Activated CD8-positive, alpha-beta memory T cell treated with anti-CD3 and anti-CD28 coated beads, Interleukin-2, amount 50 U/mL, for 24 hours (primary cell): Measurements from ENCODE around the gene FBP1.
"Not testable (repeated sequence)": the region's sequence is repeated elsewhere in the genome, so short reads cannot be mapped to it uniquely, and the experiment has no call there.

Experiments
- DNase-seq: peaks from one replicate; pipeline ENCODE4 v3.0.0-alpha.2; 2020; ENCODE audit errors: extremely low read depth

The FBP1 gene

DNA sequence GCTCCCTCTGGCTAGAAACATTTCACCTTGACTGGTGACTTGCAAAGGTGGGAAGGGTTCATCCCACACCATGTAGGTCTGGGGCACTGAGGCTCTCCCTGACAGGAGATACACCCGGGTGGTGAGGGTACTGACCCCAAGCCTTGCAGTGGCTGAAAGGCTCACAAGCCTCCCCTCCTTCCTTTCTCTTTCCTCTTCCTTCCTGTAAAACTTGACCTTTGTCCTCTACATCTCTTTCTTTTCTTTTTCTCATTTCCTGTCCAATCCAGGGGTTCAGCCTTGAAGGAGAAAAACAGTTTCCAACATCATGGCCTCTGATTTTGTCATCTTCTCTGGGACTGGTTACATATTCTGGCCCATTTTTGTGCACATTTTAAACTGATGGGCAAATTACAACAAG, 62.3 kb downstream of the FBP1 start:
- no peak for DNase-seq

DNA sequence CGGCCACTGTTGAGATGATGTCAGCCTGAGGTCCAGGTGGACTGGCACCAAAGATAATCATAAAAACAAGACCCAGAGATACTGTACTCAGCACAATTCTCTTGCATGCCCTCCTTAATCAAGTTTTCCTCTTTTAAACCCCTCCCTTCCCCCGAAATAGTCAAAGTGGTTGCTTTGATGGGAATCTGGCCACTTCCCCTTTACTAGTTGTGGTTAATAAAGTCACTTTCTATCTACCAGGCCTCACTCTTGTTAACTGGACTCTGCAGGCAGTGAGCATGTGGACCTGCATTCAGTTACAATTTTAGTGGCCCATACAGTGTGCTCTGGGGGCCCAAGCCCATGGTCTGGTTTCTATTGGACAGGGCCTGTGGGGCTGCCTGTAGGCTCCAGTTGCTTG, 63.2 kb downstream of the FBP1 start:
- no peak for DNase-seq

DNA sequence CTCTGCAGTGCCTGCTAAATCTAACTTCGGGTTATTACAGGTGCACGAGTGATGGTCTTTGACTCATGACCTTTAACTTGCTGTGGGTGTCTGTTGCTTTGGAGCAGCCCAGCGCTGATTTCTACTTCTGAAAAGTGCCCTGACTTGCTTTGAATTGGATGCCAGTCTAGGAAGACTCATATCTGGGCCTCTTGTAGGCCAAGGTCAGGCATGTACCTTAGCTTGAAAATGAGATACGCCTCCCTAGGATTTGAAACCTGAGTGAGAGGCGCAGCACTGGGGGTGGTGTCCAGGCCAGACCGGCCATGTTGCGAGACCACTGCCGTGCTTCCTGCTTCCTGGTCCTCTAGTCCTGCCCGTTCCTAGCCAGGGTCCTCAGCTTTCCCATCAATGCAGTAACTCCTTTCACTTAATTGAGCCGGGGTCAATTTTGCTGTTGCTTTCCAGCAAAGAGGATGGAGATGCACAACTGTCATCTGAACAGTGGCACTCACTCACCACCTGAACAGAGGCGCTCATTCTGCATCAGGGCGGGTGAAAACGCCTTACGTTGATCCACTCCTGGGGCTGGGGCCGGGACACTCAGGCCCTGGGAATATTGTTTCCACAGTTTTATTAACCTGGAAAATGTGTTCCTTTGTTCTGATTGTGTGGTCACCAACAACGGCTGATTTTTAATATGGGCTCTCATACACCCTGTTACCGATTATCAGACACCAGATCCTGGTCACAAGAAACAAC, 70.2 kb downstream of the FBP1 start:
- DNase-seq: no peak

DNA sequence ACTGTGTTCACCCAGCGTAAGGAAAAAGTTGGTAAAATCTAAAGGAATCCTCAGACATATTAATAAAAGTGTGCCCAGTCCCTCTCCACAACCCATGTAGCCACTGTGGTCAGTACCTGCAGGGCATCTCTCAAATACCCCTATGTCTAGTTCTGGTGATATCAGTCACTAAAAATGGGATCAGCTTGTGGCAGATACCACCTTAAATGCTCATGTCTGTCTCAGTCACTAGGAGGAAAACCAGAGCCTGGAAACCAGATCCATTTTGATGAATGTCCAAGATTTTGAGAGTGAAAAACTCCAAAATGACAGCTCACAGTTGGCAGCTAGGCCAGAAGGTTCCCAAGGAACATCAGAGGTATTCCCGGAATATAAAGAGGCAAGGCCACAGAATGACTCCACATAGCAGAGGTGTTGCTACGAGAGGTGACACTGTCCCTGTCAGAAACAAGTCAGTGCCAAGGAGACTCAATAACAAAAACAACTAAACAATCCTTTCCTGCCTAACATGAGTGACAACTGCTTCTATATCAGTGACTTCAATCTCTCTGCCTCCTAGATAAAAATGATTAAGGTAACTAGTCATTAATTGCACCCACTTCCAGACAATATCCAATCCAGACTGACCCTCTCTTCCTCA, 70.9 kb downstream of the FBP1 start:
- no peak for DNase-seq

DNA sequence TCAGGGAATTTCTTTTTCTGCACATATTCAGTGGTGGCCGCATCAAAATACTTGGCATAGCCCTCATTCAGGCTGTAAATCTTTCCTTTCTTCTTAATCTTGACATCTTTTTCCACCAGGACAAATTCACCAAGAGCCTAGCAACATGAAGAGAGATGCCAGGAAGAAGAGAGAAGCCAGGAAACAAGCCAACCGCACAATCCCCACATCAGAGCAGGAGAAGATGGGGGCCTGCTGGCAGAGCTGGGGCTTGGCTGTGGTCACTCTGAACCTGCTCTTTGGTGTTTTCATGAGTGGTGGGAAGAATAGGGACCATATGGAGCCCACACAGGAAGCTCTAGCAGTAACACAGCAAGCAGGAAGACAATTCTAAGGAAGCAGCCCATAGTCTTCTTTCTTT, 72.0 kb downstream of the FBP1 start:
- DNase-seq: no peak

DNA sequence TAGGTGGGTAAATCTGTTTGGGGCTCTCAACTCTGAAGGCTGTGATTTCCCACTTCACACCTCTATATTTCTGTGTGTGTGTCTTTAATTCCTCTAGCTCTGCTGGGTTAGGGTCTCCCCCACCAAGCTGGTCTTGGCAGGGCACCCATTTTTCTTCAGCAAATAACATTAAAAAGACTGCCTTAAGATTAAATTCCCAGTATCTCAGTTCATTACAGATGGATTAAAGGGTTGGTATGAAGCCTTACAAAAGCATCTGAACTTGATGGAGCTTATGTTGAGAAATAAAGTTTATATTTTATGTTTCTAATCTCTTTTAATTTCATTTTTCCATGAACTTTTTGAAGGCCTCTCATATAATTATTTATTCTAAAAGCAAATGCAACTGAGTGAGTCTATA, 72.8 kb downstream of the FBP1 start:
- DNase-seq: no peak

DNA sequence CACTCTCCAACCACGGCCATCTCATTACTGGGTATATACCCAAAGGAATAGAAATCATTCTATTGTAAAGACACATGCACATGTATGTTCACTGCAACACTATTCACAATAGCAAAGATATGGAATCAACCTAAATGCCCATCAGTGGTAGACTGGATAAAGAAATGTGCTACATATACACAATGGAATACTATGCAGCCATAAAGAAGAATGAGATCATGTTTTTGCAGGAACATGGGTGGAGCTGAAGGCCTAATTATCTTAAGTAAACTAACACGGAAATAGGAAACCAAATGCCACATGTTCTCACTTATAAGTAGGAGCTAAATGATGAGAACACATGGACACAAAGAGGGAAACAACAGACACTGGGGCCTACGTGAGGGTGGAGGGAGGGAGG, 75.0 kb downstream of the FBP1 start:
- not testable (repeated sequence) for DNase-seq

DNA sequence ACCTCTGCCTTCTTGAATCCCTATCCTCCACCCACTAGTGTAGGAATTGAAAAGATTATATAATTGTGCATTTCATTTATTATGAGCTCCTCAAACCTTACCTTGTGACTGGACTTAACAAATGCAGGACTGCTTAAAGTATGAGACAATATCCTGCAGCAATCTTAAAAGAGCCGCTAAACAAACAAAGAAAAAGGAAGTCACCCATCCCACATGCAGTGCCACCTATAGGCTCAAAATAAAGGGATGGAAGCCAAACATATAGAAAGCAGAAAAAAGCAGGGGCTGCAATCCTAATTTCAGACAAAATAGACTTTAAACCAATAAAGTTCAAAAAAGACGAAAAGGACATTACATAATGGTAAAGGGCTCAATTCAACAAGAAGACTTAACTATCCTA, 75.8 kb downstream of the FBP1 start:
- DNase-seq: no peak

DNA sequence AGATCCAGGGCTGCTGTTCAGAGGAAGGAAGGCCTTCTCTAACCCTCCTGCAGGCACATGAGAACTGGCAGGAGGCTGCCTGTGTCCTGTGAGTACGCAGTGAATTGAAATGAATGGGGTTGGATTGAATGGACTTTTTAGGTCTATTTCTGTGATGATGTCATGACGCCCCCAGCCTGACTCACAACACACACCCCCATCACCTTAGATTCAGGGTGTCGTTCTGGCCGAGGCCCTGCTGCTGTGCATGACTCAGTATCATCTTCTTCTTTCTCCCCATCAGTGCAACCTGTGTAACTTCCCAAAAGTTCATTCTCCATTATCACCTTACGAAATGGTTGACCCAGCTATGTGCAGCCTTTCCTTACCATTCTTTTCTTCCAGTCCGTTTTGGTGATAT, 79.1 kb downstream of the FBP1 start:
- DNase-seq: no peak

DNA sequence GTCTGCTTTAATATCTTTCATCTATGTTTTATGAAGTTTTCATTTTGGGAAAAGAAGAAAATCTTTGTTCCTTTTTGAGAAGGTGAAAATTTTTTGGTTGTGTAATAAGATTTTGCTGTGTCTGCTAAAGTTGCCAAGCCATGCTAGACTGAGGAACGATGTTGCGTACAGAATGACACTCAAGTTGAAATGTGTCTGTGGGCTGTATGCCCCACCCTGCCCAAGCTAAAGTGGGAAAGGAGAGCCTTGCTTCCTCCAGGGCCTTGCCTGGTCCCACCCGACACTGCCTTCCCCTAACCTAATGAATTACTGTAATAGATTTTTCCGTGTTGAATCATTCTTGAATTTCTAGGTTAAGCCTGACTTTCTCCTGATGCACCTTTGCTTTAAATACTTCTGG, 81.9 kb downstream of the FBP1 start:
- DNase-seq: no peak

DNA sequence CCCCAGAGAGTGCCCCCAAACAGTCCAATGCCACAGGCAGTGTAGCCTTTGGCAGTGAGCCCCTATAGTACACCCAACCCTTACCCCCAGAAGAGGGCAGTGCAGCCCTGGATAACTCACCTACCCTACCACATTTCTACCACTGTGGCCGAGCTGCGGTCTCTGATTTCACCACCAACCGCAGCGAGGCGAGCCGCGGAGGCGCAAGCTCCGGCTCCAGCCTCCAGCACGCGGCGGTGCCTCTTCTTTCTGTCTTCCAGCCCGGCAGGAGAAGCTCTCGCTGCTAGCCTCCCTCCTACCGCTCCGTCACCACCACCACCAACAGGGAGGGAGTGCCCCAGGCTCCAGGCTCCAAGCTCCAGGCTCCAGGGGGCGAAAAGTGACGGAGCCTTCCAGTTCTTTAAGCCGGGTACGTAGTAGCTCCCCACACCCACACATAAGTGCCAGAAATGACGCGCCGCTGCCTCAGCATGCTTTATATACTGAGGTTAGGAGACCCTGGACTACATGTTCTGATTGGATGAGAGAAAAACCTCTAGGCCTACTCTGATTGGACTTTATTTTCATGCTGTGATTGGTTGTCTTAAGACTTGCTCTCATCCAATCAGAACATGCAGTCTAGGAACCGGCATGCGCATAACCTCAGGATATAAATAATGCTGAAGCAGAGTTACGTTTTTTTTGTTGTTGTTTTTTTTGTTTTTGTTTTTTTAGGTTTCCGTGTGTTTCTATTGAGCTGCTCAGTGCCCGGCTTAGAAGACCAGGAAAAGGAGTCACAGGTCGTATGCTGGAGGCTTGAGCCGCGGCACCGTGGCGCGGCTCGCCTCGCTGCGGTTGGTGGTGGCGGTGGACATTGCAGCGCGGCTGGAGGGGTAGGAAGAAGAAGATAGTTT, 84.6 kb downstream of the FBP1 start, which contains the start of gene PCAT7:
TSS of gene PCAT7 (plus strand) at position 645 of the 893 bp plus-strand sequence.
- DNase-seq: no peak

DNA sequence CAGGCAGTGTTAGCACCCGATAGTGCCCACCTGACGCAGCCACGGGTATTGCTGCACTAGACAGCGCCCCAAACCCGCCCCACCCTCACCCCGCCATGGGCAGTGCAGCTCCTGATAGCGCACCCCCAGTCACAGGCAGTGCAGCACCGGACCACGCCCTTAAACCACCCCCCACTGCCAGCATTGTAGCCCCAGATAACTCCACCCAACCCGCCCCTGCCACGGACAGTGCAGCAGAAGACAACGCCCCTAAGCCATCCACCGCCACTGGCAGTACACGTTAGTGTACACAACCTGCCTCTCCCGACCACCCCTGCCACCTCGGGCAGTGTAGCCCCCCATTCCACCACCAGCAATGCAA, 85.3 kb downstream of the FBP1 start:
- DNase-seq: no peak
